SK-N-SH (cell line): ENCODE data around the gene PCSK5.

Source experiments
- CTCF ChIP-seq: fragments of 200-600 bp; sonication (generic); IDR thresholded peaks from 2 replicates; pipeline ENCODE4 v1.6.1; 2017; ENCODE audit warnings: antibody characterized with exemption, mild to moderate bottlenecking, moderate library complexity
- EZH2phosphoT487 ChIP-seq: fragments of 200-600 bp; sonication (generic); IDR thresholded peaks from 2 replicates; pipeline ENCODE4 v1.6.1; 2017; ENCODE audit warnings: low read depth, mixed run types, mild to moderate bottlenecking, antibody characterized with exemption, moderate library complexity, borderline replicate concordance
- GABPA ChIP-seq: IDR thresholded peaks from 2 replicates; pipeline ENCODE4 v1.4.0; 2012; ENCODE audit warnings: low read depth, mild to moderate bottlenecking
- JUND ChIP-seq: IDR thresholded peaks from 2 replicates; pipeline ENCODE4 v1.4.0; 2012
- MAX ChIP-seq: IDR thresholded peaks from 2 replicates; pipeline ENCODE4 v1.4.0; 2012; ENCODE audit warnings: low read depth
- POLR2AphosphoS5 ChIP-seq: IDR thresholded peaks from 2 replicates; pipeline ENCODE4 v1.6.1; 2012; ENCODE audit warnings: low read depth, low read length
- RAD21 ChIP-seq: IDR thresholded peaks from 2 replicates; pipeline ENCODE4 v1.6.1; 2012; ENCODE audit warnings: mild to moderate bottlenecking, low read length
- RCOR1 ChIP-seq: fragments of 150-350 bp; IDR thresholded peaks from 2 replicates; pipeline ENCODE4 v1.6.1; 2017; ENCODE audit warnings: antibody characterized with exemption, low read length
- REST ChIP-seq: IDR thresholded peaks from 2 replicates; pipeline ENCODE4 v1.6.1; 2012; ENCODE audit warnings: mild to moderate bottlenecking, low read depth, low read length, moderate library complexity
- RFX5 ChIP-seq: IDR thresholded peaks from 2 replicates; pipeline ENCODE4 v1.6.1; 2012; ENCODE audit warnings: mild to moderate bottlenecking, improper control_type of control experiment, low read length
- SIN3A ChIP-seq: IDR thresholded peaks from 2 replicates; pipeline ENCODE4 v1.6.1; 2012; ENCODE audit warnings: low read depth, mild to moderate bottlenecking, low read length, moderate library complexity, borderline replicate concordance

- TF ChIP-seq CTCF (no peak), MAX (no peak), RAD21 (no peak), EZH2phosphoT487 (no peak), RFX5 (no peak), JUND (no peak), RCOR1 (no peak), POLR2AphosphoS5 (no peak), REST (no peak), GABPA (no peak), SIN3A (no peak)
These were observed 12.0 kb upstream of the PCSK5 start for GRCh38 chr9:75878488-75878860.
